GM20431 (cell line): ENCODE results near the gene OTUD5.

Experiments used
- in situ Hi-C: fragments of 300-500 bp; cut with MseI, MboI; formaldehyde crosslinking; loops from one replicate; pipeline ENCODE4 v1.15.0; 2020; ENCODE audit warnings: low sequenced_read_pairs; ENCODE audit not compliant: unreplicated experiment

The OTUD5 gene

GRCh38 chrX:48972220-48973164 lies 15.1 kb upstream of the OTUD5 start:
- in situ Hi-C loops, result no loop called here

GRCh38 chrX:48971249-48972219 lies 14.1 kb upstream of the OTUD5 start, which contains the start of gene KCND1:
Gene KCND1 (minus strand): TSS chrX:48971844. CDS start chrX:48970271, 1,573 bp downstream.
- in situ Hi-C loops, result no loop called here

- in situ Hi-C loops, result no loop called here
These were observed 12.1 kb upstream of the OTUD5 start for GRCh38 chrX:48969471-48969870.

- in situ Hi-C loops, result no loop called here
These were observed 11.0 kb upstream of the OTUD5 start for GRCh38 chrX:48968377-48968776.

GRCh38 chrX:48966796-48967579 lies 9.6 kb upstream of the OTUD5 start:
- in situ Hi-C loops, result no loop called here

DNA sequence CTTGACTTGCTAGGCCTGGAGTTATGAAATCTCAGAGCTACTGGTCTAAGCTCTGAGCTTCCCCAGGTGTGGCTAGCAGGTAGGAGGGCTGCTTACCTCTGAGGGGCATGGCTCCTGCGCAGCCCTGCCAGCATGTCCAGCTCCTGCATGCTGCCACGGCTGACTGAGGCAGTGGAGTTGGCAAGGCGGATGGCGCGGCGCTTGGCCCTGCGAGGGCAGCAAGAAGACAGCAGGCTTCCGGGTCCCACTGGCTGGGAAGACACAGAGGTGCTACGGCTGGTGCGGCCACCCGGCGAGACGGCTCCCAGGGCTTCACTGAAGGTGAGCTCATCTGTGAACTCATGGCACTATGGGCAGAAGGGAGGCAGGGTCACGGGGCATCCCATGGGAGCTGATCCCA lies 8.6 kb upstream of the OTUD5 start:
- in situ Hi-C loops, result no loop called here

DNA sequence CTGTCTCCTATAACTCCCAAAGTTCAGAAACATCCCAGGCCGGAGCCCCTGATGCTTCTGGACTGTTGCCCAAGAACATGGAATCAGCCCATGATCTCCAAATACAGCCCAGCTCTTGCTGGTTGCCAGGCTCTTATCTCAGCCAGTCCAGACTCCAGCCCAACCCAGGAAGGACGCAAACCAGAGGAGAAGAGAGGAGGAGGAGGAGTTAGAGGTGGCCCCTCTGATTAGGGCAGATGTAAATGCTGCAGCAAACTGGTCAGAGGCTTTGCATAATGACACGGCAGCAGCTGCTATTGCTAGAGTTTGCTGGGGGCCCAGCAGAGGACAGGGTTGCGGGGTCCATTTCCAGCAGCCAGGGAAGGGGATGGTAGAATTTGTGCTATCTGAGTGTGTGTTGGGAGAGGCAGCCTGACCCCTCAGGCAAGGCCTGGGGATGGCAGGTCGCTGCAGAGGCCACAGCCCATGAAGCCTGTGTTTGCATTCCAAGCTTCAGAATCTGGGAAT lies 4.2 kb upstream of the OTUD5 start:
- in situ Hi-C loops, result no loop called here

GRCh38 chrX:48960291-48960690 lies 2.9 kb upstream of the OTUD5 start:
- in situ Hi-C loops, result no loop called here

- in situ Hi-C loops, result no loop called here
These were observed 1.3 kb upstream of the OTUD5 start for GRCh38 chrX:48958635-48959094.

DNA sequence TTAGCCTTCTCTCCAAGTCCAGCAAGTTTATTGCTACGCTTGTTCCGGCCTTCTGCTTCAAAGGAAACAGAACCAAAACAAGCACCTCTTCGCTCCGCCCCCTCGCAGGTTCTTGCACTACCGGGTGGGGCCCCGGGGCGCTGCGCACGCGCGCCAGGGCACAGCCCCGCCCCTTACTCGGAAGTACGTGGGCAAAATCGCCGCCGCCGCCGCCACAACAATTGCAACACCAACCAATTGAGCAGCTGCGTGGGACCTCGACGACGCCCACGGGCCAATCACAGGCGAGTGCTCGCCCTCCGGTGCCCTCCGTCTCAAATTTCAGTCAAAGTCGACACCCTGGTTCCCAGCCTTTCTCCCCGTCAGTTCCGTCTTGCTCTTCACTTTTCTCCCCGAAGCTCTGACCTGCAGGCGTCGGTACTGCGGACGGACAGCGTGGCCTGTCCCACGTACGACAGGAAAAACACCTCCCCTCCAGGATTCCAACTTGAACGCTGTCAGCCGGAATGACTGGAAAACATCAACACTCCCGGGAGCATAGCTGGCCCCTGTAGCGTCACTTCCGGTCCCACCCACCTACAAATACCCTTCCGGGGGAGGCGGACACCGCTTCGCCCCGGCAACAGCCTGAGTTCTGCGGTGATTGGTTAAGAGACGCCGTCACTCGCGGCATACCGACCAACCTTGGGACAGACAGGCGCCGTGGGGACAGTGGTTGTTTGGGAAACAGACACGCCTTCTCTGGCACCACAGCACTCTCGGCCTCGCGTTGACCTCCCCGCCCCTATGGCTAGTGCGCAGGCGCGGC lies 624 bp upstream of the OTUD5 start:
- in situ Hi-C loops, result no loop called here

- in situ Hi-C loops, result no loop called here
These were observed 536 bp downstream of the OTUD5 start for GRCh38 chrX:48956728-48957414.

DNA sequence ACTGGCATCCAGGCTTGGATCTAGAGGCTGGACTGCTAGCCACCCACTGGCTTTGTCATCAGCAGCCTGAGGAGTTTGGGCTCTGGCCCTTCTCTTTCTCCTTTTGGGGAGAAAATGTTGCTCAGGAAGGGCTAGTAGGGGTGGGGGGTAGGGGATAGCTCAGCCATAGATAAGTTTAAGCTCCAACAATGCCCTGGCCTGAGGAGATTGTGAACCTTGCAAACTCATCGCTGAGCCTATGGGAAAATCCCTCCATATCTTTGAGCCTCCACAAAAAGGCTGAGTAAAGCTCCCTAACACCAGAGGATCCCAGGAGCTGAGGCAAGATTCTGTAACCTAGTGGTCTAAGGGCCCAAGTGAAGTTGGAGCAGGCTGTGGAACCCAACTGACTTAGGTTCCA lies 8.8 kb downstream of the OTUD5 start:
- in situ Hi-C loops, result no loop called here

DNA sequence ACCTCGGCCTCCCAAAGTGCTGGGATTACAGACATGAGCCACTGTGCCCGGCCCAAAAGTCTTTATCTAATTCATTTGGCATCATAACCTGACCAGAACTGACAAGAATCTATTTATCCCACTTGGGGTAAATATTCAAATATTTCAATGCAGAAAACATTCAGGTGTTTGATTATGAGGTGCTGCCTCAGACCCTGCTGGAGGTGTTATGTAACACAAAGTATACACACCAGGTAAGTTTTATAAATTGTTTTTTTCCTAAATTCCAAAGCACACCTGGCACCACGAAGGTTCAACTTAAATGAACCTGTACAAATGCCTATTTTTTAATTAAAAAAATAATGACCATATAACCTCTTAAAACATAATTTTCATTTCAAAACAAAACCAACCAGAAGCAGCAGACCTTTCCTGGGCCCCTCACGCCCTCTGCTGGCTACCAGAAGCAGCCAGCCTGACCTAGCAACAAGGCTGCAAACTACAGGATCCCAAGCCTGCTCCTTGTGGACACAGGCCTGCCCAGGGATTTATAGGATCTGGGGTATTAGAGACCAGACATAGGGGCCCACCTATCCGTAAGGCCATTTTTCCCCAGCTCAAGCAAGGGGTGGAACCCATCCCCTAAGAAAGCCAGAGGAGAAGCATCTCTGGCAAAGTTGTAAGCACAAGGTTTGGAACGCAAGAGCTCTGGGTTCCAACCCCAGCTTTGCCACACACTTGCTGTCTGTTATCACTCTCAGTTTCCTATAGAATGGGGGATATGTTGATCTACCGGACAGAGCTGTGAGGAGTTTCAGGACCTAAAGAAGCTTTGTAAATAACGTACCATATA lies 11.7 kb downstream of the OTUD5 start:
- in situ Hi-C loops, result no loop called here

- in situ Hi-C loops, result no loop called here
These were observed 14.5 kb downstream of the OTUD5 start for GRCh38 chrX:48942895-48943294.

DNA sequence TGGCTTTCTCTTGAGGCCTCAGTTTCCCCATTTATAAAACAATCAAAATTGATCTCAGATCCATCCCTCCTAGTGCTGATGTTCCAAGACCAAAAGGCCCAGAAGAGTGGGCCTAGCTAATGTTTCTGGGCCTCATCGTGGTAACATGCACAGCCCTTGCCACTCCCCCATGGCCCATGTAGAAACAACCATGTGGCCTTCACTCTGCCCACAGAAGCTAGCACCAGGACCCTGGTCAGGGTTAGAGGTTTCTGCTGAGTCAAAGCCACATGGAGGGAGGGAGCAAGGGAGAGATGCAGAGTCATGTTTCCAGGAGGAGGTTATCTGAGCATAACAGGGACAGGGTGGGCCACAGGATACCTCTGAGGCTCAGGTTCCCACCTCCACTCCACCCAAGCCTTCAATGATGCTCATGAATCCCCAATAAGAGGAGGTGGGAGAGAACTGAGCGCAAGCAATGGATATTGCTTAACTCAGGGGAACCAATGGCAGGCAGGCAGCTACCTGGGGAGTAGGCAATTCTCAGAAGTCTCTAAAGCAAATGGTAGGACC lies 16.9 kb downstream of the OTUD5 start:
- in situ Hi-C loops, result no loop called here

DNA sequence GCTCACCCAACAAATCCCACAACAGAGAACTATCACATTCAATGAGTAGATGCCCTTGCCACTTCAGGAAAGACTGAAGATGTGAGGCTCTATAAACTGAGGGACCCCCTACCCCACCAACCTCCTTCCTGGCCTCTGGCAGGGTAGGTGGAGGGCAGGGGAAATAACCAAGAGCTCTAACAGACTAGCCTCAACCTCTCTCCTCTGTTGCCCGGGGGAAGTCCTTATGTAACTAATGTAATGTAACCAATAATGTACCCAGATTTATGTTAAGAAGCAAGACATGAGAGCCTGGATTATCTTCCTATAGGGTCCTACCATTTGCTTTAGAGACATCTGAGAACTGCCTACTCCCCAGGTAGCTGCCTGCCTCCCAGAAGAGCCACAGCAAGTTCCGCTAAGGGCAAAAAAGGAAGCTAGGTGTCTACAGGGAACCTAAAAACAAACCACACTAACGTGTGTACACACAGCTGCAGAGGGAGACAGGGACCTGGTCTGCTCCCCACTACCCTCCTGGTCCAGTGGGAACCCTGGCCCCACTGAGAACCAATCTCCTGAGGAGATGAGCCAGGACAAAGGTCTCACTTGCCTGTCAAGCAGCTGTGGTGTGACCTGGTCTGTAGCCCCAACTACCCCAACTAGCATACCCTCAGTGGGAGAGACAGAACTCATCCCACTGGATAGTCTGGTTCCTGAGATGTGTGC lies 17.7 kb downstream of the OTUD5 start:
- in situ Hi-C loops, result no loop called here
